OCI-LY3 (cell line): ENCODE data around the gene IQCE.

Experiments used
- H2AFZ ChIP-seq: fragments of 200-600, 300-600 bp; shearing (Covaris generic); 2 replicates; pipeline ENCODE4 v1.6.0; 2014; ENCODE audit warnings: antibody characterized with exemption, low read depth, low read length
- H3K27ac ChIP-seq: fragments of 200-600, 300-600 bp; sonication (generic); 2 replicates; pipeline ENCODE4 v1.5.1; 2014; ENCODE audit warnings: mild to moderate bottlenecking, low read length, moderate library complexity, mixed read lengths
- H3K27me3 ChIP-seq: fragments of 200-600, 300-600 bp; sonication (generic); 2 replicates; pipeline ENCODE4 v1.6.1; 2014; ENCODE audit warnings: low read depth, low read length, mixed read lengths
- H3K36me3 ChIP-seq: fragments of 200-600, 300-600 bp; sonication (generic); replicated peaks from 2 replicates; pipeline ENCODE3; 2014; ENCODE audit warnings: low read depth, low read length, mixed read lengths
- H3K4me1 ChIP-seq: fragments of 300-600, 200-600 bp; sonication (generic); 2 replicates; pipeline ENCODE4 v1.6.1; 2014; ENCODE audit warnings: low read length, mixed read lengths
- H3K4me2 ChIP-seq: fragments of 200-600, 300-600 bp; sonication (generic); 2 replicates; pipeline ENCODE4 v1.6.1; 2014; ENCODE audit warnings: low read length, mixed read lengths
- H3K4me3 ChIP-seq: fragments of 300-600, 200-600 bp; sonication (generic); 2 replicates; pipeline ENCODE4 v1.5.1; 2014; ENCODE audit warnings: antibody characterized with exemption, mild to moderate bottlenecking, low read length, moderate library complexity
- H3K79me2 ChIP-seq: fragments of 300-600, 200-600 bp; shearing (Covaris generic); 2 replicates; pipeline ENCODE4 v1.6.1; 2014; ENCODE audit warnings: mild to moderate bottlenecking, low read length, mixed read lengths
- H3K9ac ChIP-seq: fragments of 300-600, 200-600 bp; shearing (Covaris generic); 2 replicates; pipeline ENCODE4 v1.6.0; 2014; ENCODE audit warnings: mild to moderate bottlenecking, low read length, moderate library complexity
- H3K9me3 ChIP-seq: fragments of 200-600, 300-600 bp; shearing (Covaris generic); 2 replicates; pipeline ENCODE4 v1.6.1; 2014; ENCODE audit warnings: low read length, mixed read lengths; ENCODE audit not compliant: insufficient read depth
- H4K20me1 ChIP-seq: fragments of 200-600, 300-600 bp; sonication (generic); 2 replicates; pipeline ENCODE4 v1.6.1; 2016; ENCODE audit warnings: low read length, mixed read lengths; ENCODE audit not compliant: insufficient read depth
- EZH2phosphoT487 ChIP-seq: fragments of 200-600 bp; shearing (Covaris generic); IDR thresholded peaks from 2 replicates; pipeline ENCODE4 v1.6.1; 2018; ENCODE audit warnings: antibody characterized with exemption, mixed run types, low read depth
- TF ChIP-seq, protein P1 (sequence below): fragments of 200-600, 300-600 bp; sonication (generic); IDR thresholded peaks from 2 replicates; pipeline ENCODE4 v1.5.1; 2014; ENCODE audit warnings: antibody characterized with exemption, low read length, low read depth

IQCE gene

DNA sequence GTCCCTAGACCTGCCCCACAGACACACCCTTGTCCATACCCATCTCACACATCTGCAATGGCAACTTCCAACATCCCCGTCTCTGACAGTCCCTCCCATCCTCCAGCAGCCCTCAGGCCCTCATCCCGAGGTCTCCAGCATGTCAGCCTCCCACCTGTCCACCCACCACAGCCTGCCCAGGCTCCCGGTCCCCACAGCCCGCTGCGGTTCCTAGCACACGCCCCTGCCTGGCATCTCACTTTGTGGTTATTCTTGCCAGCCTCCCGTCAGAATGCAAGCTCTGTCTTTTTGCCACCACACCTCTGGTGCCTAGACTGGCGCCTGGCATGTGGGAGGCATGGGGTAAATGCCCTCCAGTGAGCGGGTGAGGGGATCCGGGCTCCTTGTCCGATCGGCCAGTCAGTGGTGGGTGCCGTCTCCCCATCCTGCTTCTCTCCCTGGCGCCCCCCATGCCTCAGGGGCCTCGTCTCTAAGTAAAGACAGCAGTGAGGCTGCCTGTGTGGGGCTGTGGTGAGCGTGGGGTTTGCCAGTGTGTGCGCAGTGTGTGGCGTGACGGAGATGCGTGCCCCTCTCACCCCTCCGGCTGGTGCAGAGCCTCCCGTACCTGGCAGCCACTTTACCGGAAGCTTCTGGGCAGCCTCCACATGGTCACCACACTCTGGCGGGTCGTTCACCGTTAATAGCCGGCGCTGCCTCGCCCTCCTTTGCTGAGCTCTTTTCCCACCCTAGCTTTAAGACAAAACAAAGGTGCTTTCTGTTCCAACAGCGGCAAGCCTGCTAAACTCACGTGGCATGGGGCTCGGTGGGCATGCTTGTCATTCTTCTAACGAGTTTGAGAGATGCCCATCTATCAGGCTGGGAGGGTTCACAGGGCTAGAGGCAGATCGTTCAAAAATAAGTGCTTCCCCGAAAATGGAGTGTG, 44.5 kb downstream of the IQCE start:
- H3K9me3 ChIP-seq, result no peaks in the 10 kb centered on the region
- no peaks in the 10 kb centered on the region for H3K79me2 ChIP-seq
- no peak overlapping the region for H2AFZ ChIP-seq
- H4K20me1 ChIP-seq, result no peaks in the 10 kb centered on the region
- H3K36me3 ChIP-seq, result peaks cover 9% of the 10 kb centered on the region
- no peaks in the 10 kb centered on the region for H3K4me1 ChIP-seq
- H3K27ac ChIP-seq, result no peak overlapping the region
- H3K9ac ChIP-seq, result no peak overlapping the region
- no peak overlapping the region for H3K4me2 ChIP-seq
- no peak for TF ChIP-seq EZH2phosphoT487
- TF ChIP-seq, protein P1, sequence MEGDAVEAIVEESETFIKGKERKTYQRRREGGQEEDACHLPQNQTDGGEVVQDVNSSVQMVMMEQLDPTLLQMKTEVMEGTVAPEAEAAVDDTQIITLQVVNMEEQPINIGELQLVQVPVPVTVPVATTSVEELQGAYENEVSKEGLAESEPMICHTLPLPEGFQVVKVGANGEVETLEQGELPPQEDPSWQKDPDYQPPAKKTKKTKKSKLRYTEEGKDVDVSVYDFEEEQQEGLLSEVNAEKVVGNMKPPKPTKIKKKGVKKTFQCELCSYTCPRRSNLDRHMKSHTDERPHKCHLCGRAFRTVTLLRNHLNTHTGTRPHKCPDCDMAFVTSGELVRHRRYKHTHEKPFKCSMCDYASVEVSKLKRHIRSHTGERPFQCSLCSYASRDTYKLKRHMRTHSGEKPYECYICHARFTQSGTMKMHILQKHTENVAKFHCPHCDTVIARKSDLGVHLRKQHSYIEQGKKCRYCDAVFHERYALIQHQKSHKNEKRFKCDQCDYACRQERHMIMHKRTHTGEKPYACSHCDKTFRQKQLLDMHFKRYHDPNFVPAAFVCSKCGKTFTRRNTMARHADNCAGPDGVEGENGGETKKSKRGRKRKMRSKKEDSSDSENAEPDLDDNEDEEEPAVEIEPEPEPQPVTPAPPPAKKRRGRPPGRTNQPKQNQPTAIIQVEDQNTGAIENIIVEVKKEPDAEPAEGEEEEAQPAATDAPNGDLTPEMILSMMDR, result no peak
- H3K27me3 ChIP-seq, result no peaks in the 10 kb centered on the region
- H3K4me3 ChIP-seq, result no peak overlapping the region

DNA sequence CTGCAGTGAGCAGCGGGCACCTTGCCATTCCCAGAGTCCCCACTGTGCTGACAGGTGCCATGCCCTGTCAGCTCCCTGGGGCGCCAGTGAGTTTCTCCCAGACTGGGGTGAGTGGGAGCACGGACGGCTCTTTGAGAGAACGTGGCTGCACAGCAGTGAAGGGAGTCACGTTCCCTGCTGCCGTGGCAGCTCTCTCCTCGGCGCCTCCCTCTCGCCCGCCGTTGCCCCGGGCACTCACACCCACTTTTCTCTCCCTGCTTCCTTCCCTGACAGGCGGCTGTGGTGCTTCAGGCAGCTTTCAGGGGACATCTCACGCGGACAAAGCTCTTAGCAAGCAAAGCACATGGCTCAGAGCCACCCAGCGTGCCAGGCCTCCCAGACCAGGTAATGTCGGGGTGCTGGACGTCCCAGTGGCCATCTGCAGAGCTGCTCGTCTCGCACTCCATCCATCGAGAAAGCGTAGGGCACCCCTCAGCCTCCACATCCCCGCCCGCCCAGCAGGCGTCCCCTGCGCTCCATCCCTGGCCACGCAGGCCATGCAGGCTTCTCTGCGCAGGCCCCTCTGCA, 45.9 kb downstream of the IQCE start:
- H3K4me1 ChIP-seq, result no peaks in the 10 kb centered on the region

DNA sequence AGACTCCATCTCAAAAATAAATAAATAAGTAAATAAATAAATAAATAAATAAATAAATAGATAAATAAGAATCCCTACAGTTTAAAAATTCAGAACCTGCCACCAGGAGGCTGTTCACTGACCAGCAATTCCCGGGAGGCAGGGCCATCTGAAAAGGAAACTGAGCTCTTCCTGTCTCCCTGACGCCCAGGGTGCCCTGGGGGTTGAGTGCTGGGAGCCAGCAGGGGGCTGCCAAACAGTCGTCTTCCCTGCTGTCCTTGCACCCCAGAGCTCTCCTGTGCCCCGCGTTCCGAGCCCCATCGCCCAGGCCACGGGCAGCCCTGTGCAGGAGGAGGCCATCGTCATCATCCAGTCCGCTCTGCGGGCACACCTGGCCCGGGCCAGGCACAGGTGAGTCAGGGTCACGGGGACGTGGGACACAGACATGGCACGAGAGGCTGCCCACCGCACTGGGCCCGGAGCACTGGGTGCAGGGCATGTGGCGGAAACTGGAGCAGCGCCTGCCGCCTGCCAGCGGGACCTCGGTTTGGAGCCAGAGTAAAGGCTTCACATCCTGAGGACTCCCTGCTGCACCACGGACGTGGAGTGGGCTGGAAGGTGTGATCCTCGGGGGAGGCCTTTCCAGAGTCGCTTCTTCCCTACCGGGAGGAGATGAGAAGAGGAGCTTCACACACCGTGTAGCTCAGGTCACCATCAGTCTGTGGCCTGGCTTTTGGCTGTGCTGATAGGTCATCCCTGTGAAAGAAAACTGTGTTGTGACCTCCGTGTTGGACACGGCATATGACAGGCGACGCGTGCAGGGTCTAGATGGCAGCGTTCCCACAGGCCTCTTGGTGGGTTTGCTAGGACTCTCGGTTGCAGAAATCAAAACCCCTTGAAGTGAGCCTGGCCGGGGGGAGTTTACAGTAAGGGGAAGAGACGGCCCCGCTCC, 47.1 kb downstream of the IQCE start:
- peaks cover 2% of the 10 kb centered on the region for H3K36me3 ChIP-seq
- no peaks in the 10 kb centered on the region for H3K79me2 ChIP-seq
- no peak overlapping the region for H3K4me2 ChIP-seq
- H3K9me3 ChIP-seq, result no peaks in the 10 kb centered on the region
- no peaks in the 10 kb centered on the region for H3K4me1 ChIP-seq
- no peaks in the 10 kb centered on the region for H3K27me3 ChIP-seq
- no peak overlapping the region for H3K27ac ChIP-seq
- no peaks in the 10 kb centered on the region for H4K20me1 ChIP-seq
- no peak for TF ChIP-seq EZH2phosphoT487
- TF ChIP-seq, protein P1, result no peak
- no peak overlapping the region for H2AFZ ChIP-seq
- H3K4me3 ChIP-seq, result no peak overlapping the region
- H3K9ac ChIP-seq, result no peak overlapping the region

More for the DNA sequence above, 45.9 kb downstream of the IQCE start:
- H3K27me3 ChIP-seq, result no peaks in the 10 kb centered on the region
- TF ChIP-seq EZH2phosphoT487, result no peak
- TF ChIP-seq, protein P1, result no peak
- no peak overlapping the region for H3K9ac ChIP-seq
- H3K79me2 ChIP-seq, result no peaks in the 10 kb centered on the region
- H3K4me2 ChIP-seq, result no peak overlapping the region
- no peak overlapping the region for H2AFZ ChIP-seq
- H3K36me3 ChIP-seq, result peaks cover 5% of the 10 kb centered on the region
- H3K4me3 ChIP-seq, result no peak overlapping the region
- H4K20me1 ChIP-seq, result no peaks in the 10 kb centered on the region
- H3K9me3 ChIP-seq, result no peaks in the 10 kb centered on the region
- no peak overlapping the region for H3K27ac ChIP-seq

DNA sequence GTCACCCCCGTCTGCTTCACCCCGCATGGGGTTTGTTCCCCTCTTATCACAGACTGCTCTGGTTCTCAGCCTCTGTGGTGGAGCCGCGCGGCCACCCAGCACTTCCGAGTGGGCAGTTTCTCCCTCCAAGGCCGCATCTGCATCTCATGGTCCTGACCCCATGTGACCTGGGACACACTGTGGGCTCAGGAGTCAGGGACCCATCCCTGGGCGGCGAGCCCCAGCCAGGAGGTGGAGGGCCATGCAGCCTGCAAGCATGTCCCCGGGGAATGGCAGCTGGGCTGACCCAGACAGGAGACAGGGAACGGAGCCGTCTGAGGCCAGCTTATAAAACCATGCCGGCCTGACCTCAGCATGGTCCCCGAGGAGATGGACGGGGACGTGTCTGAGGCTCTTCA, 47.8 kb downstream of the IQCE start:
- no peaks in the 10 kb centered on the region for H4K20me1 ChIP-seq
- H3K79me2 ChIP-seq, result no peaks in the 10 kb centered on the region
- no peak overlapping the region for H2AFZ ChIP-seq
- H3K27ac ChIP-seq, result no peak overlapping the region
- no peak overlapping the region for H3K4me2 ChIP-seq
- peaks cover 2% of the 10 kb centered on the region for H3K36me3 ChIP-seq
- no peaks in the 10 kb centered on the region for H3K4me1 ChIP-seq
- TF ChIP-seq EZH2phosphoT487, result no peak
- TF ChIP-seq, protein P1, result no peak
- no peak overlapping the region for H3K4me3 ChIP-seq
- no peaks in the 10 kb centered on the region for H3K9me3 ChIP-seq
- no peak overlapping the region for H3K9ac ChIP-seq
- no peaks in the 10 kb centered on the region for H3K27me3 ChIP-seq
